Activated T-cell treated with anti-CD3 and anti-CD28 coated beads, Interleukin-2, amount 50 U/mL, for 48 hours (primary cell): ENCODE results near the gene ADORA1.

ENCODE experiments used
- DNase-seq, 2 experiments: peaks; one replicate each; pipeline ENCODE4 v3.0.0-alpha.2; 2020

Gene ADORA1

GRCh38 chr1:203124011-203124410, 3.5 kb upstream of the ADORA1 start:
- DNase-seq, result no peak

DNA sequence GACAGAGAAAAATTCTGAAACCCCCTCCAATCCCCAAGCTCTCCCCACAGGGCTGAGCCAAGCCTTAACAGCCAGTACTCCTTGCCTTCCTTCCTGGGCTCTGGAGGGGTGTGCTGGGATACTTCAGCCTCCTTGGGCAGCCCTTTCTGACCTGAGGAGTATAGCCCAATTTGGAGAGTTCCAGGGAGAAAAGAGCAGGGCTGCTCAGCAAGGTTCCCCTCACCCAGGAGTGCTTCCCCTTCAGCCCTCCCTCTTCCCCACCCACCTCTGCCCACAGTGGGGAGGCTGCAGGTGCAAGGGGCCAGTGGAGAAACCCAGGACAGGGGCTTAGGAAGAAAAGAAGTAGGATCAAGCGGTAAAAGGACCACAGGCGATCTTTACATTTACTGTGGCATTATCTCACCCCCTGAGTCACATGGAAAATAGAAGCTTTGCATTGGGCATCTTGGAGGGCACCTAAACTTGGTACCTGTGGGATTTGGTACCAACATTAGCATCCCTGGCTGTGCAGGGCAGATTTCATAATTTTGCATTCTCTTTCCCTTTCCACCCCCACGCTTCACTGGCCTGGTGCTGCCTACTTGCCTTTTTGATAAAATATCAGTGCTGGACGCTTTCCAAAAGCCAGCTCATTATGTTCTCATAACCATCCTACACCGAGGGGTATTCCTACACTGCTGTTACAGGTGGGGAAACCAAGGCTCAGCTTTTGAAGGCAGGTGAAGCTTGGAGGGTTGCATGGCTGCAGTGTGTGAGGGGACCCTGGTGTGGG, 2.8 kb upstream of the ADORA1 start:
- no peak for DNase-seq

GRCh38 chr1:203126151-203126865, 1.2 kb upstream of the ADORA1 start:
- no peak for DNase-seq

DNA sequence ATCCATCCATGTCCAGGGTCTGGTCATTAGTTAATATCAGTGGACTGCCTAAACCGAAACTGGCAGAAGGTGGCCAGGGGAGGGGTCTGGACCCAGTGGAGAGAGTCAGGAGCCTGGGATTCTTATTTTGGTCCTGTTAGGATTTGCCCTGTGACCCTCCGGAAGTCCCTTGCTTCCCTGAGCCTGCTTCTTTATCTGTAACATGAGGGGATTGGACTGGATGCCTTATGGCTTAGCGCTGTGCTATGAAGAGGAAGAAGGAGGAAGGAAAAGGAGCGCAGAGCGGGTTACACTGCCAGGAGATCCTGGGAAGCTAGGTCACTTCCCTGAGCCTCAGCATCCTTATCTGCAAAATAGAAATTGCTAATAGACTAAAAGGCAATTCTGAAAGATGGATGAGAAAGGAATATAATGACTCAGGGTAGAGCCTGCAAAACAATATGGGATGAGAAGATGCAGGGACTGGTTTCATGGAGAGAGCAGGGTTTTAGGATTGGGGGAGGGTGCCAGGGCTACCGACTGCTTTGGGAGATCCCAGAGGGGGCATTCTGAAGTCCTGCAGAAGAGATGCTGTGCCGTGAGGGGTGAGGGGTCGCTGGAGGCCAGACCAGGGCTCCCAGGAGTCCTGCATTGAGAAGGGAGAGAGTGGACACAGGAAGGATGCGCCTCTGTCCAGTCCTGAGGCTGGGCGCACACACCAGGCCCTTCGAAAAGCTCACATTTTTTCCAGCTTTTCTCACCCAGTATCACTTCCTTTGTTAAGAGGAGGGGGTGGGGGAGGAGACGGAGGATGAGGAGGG, 460 bp upstream of the ADORA1 start:
- DNase-seq, result no peak

DNA sequence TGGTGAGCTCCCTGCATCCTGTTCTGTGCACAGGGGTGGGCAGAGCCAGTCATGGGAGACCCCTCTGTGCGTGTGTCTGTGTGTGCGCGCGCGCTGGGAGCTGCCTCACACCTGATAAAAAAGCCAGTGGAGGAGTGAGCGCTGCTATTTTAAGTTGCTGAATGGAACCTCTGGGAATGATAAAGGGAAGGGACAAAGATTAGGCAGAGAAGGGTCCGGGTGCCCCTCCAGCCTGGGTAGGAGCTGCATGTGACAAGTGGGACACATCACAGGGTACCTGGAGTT, 847 bp downstream of the ADORA1 start:
- DNase-seq, result no peak

GRCh38 chr1:203128716-203129500, 1.4 kb downstream of the ADORA1 start:
- peak; percentile 7 to 14 for DNase-seq

DNA sequence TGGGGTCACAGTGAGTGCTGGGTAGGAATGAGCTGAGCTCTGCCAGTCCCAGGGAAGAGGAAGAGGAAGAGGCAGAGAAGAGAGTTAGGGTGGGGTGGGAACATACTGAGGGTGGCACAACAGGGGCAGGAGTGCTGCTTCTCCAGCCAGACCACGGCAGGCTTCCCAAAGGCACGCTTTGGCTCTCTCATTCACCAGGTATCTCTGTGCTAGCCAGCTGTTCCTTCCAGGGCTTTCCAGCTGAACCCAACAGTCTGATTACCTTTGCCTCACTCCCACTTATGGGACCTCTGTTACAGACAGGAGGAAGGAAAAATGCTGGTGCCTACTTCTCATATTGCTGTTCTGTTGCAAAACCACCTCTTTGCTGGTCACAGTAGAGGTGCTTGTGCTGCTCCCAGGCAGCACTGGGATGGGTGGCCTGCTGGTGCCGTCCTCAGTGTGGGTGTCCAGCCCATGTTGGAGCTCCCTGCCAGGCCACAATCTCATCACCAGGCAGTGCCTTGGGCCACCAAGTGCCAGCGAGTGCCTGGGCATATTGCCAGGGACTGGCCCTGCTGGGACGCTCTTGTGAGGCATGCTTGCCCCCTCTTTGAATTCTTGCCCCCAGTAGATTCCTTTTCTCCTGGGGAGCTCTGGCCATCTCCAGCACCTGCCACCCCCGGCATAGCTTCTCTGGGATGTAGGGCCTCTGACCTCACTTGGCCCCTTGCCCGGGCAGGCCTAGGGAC, 2.1 kb downstream of the ADORA1 start:
- DNase-seq, result peak in 1 of 2 experiments; percentile 9

GRCh38 chr1:203130358-203130985, 2.9 kb downstream of the ADORA1 start:
- DNase-seq, result no peak

GRCh38 chr1:203131548-203132200, 4.1 kb downstream of the ADORA1 start:
- no peak for DNase-seq

GRCh38 chr1:203133970-203134725, 6.6 kb downstream of the ADORA1 start:
- no peak for DNase-seq

GRCh38 chr1:203135636-203136305, 8.2 kb downstream of the ADORA1 start:
- peak in 1 of 2 experiments; percentile 23 for DNase-seq

- DNase-seq, result no peak
Measured at GRCh38 chr1:203136409-203137042, 9.0 kb downstream of the ADORA1 start.

GRCh38 chr1:203137324-203137723, 9.8 kb downstream of the ADORA1 start:
- no peak for DNase-seq

DNA sequence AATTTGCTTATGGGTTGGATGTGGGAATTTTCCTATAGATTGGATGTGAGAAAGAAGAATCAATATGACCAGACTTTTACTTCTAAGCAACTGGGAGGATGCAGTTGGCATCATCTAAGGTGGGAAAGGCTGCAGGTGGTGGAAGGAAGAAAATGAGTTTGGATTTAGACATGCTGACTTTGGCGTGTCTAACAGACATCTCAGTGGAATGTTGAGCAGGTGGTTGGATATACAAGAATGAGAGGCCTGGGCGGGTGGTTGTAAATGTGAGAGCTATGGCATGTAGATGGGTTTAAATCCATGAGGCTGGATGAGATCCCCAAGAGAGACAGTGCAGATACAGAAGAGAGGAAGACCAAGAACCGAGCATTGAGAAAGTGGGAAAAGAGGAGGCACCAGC, 10.5 kb downstream of the ADORA1 start:
- no peak for DNase-seq

DNA sequence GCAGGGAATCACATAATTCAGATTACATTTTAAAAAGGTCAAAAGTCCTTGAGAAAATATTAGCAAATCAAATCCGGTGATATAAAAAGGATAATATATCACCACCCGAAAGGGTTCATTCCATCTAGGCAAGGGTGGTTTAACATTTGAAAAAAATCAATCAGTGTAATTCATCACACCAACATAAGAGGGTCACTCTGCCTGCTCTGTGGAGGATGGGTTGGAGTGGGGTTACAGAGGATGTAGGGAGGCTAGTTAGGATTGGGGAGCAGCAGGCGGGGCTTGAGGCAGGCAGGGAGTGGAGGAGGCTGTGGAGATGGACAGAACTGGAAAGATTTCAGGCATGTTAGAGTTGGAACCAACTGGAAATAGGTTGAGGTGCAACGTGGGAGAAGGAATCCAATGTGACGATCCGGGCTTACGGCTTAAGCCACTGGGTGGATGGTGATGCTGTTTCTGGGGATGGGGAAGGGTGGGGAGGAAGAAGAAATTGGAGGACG, 12.5 kb downstream of the ADORA1 start:
- no peak for DNase-seq

DNA sequence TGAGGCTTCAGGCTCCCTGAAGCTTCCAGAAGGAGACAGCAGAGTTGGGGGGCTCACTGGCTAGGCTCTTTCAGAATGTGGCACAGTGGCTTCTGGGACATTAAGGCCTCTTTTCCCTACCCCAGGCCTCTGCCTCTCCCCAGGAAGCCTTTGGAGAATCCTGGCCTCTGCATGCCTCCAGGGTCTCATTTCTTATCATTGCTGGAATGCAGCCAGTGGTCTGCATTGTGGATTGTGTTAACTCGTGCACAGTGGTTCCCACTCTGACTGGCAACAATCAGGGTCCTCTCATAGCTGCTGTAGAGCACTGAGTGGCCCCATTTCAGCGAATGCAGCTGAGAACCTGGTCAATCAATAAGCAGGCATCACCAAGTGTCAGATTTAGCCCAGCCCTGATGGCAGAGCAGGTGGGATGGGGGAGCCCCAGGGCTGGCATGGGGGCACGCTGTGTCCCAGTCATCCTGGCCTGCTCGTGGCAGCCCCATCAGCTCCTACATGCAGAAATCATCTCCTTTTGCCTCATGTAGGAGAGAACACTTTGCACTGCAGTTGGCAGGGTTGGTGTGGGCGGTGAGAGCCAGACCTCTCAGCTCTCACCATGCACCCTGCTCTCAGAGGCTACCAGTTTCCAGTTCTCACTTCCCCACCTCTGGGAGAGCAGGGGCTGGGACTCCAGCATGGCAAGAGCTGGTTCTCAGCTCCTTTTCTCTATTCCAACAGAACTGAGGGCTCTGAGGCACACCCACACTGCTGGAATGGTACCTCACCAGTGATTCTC, 13.4 kb downstream of the ADORA1 start:
- DNase-seq, result no peak

DNA sequence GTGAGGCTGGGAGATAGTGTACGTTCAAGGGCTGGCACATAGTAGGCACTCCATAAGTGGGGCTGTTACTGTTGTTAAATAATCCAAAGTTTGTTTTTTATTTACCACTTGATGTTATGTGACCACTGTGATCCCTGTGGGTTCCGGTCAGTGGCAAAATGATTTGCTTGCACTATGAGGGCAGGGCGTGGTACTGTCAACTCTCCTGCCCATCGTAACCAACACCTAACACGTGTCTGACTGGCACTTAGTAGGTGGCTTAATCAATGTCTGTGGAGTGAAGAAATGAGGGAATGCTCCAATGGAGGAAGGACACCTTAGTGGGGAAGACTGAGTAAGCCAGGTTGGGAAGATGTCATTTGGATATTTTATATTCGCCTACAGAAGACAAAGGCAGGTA, 14.6 kb downstream of the ADORA1 start:
- no peak for DNase-seq

DNA sequence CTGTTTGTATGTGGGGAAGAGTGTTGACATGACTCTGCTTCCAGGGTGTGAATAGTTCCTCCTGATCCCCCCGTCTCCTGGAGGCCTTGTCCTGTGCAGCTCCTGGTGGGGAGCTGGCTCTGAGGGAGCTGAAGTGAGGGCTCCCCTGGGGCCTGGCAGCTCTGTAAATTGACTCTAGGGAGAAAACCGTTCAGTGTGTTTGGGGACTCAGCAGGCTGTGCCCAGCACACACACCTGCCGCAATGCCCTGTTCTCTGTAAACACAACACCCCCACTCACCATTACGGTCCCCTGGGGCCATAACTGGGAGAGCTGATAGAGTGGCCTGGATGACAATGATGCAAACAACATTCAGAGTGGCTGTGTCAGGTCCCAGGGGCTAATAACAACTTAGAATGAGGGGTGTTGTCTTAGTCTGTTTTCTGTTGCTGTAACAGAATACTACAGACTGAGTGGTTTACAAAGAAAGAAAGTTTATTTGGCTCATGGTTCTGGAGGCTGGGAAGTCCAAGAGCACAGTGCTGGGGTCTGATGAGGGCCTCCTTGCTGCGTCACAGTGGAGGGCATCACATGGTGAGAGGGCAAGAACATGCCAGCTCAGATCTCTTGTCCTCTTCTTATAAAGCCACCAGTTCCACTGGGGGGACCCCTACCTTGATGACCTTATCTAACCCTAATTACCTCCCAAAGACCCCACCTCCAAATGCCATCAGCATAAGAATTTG, 15.3 kb downstream of the ADORA1 start:
- no peak for DNase-seq
